ENCODE measurements around the gene ADAM10.

ADAM10 gene

DNA sequence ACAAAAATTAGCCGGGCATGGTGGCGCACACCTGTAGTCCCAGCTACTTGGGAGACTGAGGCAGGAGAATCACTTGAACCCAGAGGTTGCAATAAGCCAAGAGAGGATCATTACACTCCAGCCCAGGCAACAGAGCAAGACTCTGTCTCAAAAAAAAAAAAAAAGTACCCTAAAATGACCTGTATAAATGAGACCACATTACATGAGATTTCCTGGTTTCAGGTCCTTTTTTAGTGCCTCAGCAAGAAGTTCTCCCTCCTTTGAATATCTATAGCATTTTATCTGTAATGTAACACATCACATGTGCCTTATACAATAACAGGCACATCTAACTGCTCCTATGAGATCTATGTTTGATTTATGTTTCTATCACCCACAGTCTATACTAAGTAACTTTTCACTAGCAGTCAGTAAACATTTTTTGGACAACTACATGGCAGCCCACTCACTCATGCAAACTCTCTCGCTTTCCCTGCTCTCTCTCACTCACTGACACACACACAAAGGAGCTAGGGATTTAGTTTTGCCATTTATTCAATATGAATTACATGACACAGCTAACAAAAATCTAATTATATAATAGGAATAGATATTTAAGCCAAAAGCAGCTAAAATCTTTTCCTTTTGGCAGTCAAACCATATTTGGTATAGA, 34.1 kb downstream of the ADAM10 start:
- DNase-seq (ENCODE audit: low read depth) = no peak

DNA sequence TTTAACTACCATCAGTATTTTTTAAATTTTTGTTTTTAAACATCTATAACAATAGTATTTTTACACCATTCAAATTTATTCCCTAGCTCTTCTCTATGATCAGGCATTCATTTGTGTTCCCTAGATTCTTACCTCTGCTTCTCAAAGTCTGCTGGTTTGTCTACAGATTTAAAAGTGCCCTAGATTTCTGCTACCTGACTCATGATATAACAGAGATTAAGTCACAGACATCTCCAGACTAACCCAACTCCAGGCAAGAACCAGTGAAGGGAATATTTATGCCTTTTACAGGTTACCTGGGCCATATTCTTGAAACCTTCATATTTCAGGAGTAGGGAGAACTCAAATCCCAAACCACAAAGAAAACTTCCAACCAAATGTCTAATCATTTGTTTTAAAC, 38.8 kb downstream of the ADAM10 start:
- DNase-seq (ENCODE audit: low read depth) = no peak

GRCh38 chr15:58707397-58707796, 42.1 kb downstream of the ADAM10 start:
- DNase-seq (ENCODE audit: low read depth) = no peak

DNA sequence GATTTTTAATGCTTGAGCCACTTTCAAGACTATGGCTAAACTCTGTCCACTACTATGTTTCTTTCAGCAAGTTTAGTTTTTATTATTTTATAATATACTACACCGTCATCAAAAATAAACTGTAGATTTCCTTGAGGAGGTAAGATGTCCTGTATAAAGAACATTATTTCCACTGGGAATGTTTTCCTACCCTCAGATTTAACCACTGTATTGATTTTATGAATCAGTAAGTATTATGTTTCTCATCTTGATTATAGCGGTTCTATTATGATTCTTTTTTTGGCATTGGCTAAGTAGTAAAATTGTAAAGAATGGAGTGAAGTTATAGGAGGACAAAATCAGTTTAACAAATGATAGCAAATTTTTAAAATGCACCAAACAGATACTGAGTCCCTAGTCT, 44.4 kb downstream of the ADAM10 start:
- no peak for DNase-seq (ENCODE audit: low read depth)

DNA sequence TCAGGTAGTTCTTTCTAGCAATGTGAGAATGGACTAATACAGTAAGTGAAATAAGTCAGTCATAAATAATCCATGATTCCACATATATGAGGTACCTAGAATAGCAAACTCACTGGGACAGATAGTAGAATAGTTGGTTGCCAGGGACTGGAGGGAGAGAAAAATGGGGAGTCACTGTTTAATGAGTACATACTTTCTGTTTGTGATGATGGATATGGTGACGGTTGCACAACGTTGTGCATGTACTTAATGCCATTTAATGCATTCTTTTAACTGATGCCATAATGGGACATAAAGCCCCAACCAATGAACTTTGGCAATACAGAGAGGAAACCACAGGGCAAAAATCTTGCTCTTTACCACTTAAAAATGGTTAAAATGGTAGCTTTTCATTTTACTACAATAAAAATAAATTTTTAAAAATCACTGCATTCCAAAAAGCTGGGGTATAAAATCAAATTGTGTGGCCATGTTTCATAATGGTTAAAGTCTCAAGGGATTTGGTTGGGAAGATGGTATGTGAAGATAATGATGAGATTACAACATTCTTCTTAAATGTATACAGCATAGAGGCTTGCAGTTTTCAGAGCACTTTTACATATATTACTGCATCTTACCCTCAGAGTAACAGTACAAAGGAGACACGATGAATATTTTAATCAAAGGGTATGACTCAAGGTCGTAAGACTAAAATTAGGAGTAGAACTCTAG, 45.2 kb downstream of the ADAM10 start:
- no peak for DNase-seq (ENCODE audit: low read depth)

DNA sequence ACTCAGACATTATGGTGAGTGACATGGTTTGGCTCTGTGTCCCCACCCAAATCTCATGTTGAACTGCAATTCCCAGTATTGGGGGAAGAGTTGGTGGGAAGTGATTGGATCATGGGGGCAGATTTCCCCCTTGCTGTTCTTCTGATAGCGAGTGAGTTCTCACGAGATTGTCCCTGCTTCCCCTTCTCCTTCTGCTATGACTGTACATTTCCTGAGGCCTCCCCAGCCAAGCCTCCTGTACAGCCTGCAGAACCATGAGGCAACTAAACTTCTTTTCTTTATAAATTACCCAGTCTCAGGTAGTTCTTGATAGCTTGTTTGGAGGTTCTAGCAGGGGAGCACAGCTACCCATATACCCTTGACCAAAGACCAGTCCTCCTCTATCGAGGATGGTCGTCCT, 45.9 kb downstream of the ADAM10 start:
- no peak for DNase-seq (ENCODE audit: low read depth)

GRCh38 chr15:58702233-58702632, 47.3 kb downstream of the ADAM10 start:
- no peak for DNase-seq (ENCODE audit: low read depth)

DNA sequence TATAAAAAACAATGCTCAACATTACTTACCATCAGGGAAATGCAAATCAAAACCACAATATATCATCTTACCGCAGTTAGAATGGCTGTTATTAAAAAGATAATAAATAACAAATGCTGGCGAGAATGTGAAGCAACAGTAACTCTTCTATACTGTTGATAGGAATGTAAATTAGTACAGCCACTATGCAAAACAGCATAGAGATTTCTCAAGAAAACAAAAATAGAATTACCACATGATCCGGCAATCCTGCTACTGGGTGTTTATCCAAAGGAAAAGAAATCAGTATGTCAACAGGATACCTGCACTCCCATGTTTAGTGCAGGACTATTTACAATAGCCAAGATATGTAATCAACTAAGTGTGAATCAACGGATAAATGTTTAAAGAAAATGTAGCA, 48.1 kb downstream of the ADAM10 start:
- DNase-seq (ENCODE audit: low read depth) = no peak

DNA sequence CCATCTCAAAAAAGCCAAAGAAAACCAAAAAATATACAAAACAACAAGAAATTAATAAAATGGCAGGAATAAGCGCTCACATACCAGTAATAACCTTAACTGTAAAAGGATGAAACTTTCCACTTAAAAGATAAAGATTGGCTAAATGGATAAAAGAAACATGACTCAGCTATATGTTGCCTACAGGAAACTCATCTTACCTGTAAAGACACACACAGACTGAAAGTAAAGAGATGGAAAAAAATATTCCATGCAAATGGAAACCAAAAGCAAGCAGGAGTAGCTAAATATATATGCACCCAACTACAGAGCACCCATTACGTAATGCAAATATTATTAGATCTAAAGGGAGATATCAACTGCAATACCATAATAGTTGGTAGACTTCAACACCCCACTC, 49.7 kb downstream of the ADAM10 start:
- no peak for DNase-seq (ENCODE audit: low read depth)

DNA sequence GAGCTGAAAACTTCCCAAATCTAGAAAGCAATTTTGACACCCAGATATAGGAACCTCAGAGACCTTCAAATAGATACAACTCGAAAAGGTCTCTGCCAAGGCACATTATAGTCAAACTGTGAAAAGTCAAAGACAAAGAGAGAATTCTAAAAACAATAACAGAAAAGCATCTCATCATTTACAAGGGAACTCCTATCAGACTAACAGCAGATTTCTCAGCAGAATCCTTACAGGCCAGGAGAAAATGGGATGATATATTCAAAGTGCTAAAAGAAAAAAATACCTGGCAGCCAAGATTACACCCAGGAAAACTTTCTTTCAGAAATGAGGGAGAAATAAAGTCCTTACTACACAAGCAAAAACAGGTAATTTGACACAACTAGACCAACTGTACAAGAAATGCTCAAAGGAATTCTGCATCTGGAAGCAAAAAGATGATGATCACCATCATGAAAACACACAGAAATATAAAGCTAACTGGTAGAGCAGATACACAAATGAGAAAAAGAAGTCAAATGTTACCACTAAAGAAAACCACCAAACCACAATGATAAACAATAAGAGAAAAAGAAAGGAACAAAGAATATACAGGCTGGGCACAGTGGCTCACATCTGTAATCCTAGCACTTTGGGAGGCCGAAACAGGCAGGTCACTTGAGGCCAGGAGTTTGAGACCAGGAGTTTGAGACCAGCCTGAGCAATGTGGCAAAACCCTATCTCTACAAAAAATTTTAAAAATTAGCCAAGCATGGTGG, 50.4 kb downstream of the ADAM10 start:
- DNase-seq (ENCODE audit: low read depth) = no peak

DNA sequence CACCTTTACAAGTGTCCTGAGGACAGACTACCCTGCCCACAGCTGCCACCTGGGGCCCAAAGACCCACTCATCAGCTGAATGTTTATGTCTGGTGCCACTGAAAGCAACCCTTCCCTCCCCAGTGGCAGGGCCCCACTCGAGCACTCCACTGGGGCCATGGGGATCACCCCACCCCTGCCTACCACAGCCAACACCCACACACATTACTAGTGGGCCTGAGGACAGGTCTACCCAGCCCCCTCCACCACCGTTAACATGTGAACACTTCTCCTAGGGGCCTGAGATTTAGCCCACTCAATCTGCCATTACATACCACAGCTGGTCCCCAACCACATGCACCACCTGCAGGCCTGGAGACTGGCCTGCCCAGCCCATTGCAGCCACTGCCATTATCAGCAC, 52.3 kb downstream of the ADAM10 start:
- no peak for DNase-seq (ENCODE audit: low read depth)

DNA sequence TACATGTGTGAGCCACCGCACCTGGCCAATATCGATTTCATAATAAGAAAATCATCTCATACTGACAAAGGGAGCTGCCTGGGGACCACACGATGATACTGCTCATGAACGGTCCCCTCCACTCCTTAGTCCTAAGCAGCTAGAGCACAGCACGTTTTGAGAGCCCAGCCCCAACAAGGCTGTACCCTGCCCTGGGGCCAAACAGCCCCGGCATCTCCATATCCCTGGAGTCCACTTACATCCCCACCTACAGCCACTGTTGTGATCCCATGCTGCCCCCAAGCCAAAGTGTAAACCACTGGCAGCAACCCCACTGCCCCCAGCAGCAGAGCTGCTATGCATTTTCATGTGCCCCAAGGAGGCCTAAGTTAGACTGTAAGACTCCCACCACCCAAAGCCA, 52.8 kb downstream of the ADAM10 start:
- DNase-seq (ENCODE audit: low read depth) = no peak

GRCh38 chr15:58694641-58695398, 54.7 kb downstream of the ADAM10 start:
- DNase-seq (ENCODE audit: low read depth) = no peak

DNA sequence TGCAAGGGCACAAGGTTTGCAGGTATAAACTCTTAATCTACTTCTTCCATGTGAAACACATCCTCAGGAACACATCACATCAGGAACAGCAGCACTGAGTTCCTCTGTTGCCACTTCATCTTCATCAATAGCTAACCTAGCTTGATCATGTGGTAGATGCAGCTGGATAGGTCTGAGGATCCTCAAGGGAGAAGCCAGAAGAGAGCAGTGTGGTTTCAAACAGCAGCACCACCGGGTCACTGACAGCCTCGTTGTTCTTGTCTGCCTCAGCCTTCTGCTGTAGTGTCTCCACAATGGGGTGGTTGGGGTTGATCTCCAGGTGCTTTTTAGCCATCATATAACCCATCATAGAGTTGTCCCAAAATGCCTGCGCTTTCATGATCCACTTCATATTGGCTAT, 58.8 kb downstream of the ADAM10 start:
- no peak for DNase-seq (ENCODE audit: low read depth)

DNA sequence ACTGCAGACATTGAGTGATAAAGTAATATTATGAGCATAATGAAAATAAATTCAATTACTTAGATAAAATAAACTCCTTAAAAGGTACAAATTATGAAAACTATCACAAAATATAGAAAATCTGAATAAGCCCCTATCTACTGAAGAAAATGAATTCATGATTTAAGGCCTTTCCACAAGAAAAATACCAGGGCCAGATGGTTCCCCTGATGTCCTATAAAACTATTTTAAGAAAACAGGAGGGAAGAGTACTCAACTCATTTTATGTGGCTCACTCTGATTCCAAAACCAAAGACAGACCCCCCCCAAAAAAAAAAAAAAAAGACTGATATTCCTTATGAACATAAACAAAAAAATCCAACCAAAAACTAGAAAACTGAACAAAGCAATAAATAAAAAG, 59.9 kb downstream of the ADAM10 start:
- no peak for DNase-seq (ENCODE audit: low read depth)

DNA sequence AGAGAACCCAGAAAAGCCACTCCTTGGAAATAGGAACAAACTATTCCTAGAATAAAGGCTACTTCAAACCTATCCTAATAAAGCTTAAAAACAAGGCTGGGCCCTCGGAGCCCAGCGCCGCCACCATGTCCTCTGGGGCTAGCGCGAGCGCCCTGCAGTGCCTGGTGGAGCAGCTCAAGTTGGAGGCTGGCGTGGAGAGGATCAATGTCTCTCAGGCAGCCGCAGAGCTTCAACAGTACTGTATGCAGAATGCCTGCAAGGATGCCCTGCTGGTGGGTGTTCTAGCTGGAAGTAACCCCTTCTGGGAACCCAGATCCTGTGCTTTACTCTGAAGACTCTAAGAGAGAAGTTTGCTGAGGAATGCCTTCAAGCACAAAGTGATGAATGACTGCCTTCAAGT, 63.2 kb downstream of the ADAM10 start:
- no peak for DNase-seq (ENCODE audit: low read depth)

- DNase-seq (ENCODE audit: low read depth) = no peak
These were observed 64.8 kb downstream of the ADAM10 start for GRCh38 chr15:58684751-58685150.

GRCh38 chr15:58684036-58684710, 65.3 kb downstream of the ADAM10 start:
- DNase-seq (ENCODE audit: low read depth) = no peak

DNA sequence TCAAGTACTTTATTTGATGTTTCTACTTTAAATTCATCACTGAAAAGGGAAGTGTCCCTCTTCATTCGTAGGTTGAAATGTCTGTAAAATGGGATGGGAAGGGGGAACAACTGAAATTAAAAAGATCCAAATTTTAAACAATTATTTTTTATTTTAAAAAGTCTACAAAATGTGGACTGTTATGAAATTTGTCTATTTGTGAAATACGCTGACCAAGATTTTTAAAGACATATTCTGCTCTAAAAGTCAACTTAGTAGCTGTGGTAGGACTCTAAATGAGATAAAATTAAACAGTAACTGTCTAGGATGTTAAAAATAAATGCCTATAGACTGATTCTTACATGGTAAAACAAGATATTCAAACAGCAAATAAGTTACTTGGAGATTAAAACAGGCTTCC, 67.3 kb downstream of the ADAM10 start:
- DNase-seq (ENCODE audit: low read depth) = no peak

- no peak for DNase-seq (ENCODE audit: low read depth)
These were observed 70.8 kb downstream of the ADAM10 start for GRCh38 chr15:58678683-58679082.

GRCh38 chr15:58677426-58677825, 72.1 kb downstream of the ADAM10 start:
- no peak for DNase-seq (ENCODE audit: low read depth)

DNA sequence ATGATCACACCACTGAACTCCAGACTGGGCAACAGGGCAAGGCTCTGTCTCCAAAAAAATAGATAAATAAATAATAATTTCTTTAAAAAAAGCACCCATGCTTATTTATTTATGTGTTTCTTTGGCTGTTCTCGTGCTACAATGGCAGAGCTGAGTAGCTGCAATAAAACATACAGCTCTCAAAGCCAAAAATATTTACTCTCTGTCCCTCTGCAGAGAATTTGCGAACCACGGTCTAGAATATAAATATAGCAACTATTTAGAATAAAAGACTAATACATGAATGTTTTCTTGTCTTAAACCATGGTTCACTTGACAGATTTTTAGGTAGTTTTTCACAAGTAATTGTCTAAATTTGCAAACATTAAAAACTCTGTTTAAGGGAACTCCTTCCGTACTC, 72.7 kb downstream of the ADAM10 start:
- DNase-seq (ENCODE audit: low read depth) = no peak

All from stimulated activated CD8-positive, alpha-beta memory T cell treated with anti-CD3 and anti-CD28 coated beads, Interleukin-15, amount 100 ng/mL, for 1 hour (primary cell).